Measurements from ENCODE around the gene DAB2. TPM values are rescaled to one million over a fixed set of nuclear protein-coding genes. Genes with fewer than 3 reads are reported as not detected.

DAB2 gene
- polyA plus RNA-seq, 1 donor from 2014 or later, result 0.63 TPM

DNA sequence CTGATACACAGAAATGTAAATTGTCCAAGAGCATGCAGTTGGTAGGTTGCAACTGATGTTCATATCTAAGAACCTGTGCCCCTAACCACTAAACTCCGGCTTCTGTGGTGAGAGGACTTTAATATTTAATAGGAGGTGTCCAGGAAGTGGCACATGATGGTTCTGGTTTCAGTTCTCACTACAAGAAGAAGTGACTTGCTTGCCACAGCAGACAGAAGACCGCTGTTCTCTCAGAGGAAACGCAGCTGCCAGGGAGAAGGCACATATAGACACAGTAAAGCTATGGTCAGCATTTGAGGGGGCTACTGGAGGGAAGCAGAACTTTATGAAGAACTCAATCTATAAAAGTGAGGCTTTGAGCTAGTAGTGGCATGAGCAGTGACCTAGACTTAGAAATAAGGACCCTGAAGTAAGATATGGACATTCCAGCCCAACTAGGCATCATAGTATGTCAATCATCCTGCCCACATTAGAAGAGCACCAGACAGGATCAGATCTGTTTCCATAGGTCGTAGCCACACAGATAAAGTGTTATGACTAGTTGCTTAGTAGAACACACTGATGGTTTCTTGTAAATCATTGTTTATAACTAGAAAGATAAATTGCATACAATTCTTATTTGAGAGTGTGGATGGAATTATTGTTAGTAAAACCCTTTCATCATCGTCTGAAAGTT, 36.4 kb upstream of the DAB2 start:
- no peaks in the 10 kb centered on the region for H3K9me2 ChIP-seq (ENCODE audit: insufficient read depth, low read length)
- no peaks in the 10 kb centered on the region for H3K9me3 ChIP-seq (ENCODE audit: low read length)
- no peaks in the 10 kb centered on the region for H3K79me2 ChIP-seq (replicated peaks; ENCODE audit: insufficient read depth, low read length)
- no peaks in the 10 kb centered on the region for H3F3A ChIP-seq (ENCODE audit: insufficient read depth, low read length, poor library complexity, severe bottlenecking)
- H4K20me1 ChIP-seq (ENCODE audit: insufficient read depth), result no peaks in the 10 kb centered on the region
- H3K4me3 ChIP-seq (ENCODE audit: low read length), result no peak overlapping the region
- no peak overlapping the region for H3K4me2 ChIP-seq (ENCODE audit: low read length)
- no peaks in the 10 kb centered on the region for H3K27me3 ChIP-seq (ENCODE audit: insufficient read depth, low read depth, low read length)
- H3K36me3 ChIP-seq (ENCODE audit: insufficient read depth, low read length), result no peaks in the 10 kb centered on the region
- TF ChIP-seq EZH2 (IDR thresholded peaks at IDR 0.05; ENCODE audit: borderline replicate concordance, insufficient read depth, low read length, poor library complexity, severe bottlenecking) (no peak), TAF1 (IDR thresholded peaks at IDR 0.05; ENCODE audit: low read depth) (no peak), POLR2AphosphoS5 (IDR thresholded peaks at IDR 0.05) (no peak), MXI1 (conservative IDR thresholded peaks at IDR 0.05; ENCODE audit: poor library complexity, severe bottlenecking) (no peak), RAD21 (conservative IDR thresholded peaks at IDR 0.05) (no peak), SMC3 (conservative IDR thresholded peaks at IDR 0.05; ENCODE audit: poor library complexity) (no peak), EP300 (conservative IDR thresholded peaks at IDR 0.05; ENCODE audit: poor library complexity, severe bottlenecking) (no peak)
- TF ChIP-seq, protein P1, sequence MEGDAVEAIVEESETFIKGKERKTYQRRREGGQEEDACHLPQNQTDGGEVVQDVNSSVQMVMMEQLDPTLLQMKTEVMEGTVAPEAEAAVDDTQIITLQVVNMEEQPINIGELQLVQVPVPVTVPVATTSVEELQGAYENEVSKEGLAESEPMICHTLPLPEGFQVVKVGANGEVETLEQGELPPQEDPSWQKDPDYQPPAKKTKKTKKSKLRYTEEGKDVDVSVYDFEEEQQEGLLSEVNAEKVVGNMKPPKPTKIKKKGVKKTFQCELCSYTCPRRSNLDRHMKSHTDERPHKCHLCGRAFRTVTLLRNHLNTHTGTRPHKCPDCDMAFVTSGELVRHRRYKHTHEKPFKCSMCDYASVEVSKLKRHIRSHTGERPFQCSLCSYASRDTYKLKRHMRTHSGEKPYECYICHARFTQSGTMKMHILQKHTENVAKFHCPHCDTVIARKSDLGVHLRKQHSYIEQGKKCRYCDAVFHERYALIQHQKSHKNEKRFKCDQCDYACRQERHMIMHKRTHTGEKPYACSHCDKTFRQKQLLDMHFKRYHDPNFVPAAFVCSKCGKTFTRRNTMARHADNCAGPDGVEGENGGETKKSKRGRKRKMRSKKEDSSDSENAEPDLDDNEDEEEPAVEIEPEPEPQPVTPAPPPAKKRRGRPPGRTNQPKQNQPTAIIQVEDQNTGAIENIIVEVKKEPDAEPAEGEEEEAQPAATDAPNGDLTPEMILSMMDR (IDR thresholded peaks at IDR 0.05; ENCODE audit: poor library complexity, severe bottlenecking), result no peak
- TF ChIP-seq, protein P2, sequence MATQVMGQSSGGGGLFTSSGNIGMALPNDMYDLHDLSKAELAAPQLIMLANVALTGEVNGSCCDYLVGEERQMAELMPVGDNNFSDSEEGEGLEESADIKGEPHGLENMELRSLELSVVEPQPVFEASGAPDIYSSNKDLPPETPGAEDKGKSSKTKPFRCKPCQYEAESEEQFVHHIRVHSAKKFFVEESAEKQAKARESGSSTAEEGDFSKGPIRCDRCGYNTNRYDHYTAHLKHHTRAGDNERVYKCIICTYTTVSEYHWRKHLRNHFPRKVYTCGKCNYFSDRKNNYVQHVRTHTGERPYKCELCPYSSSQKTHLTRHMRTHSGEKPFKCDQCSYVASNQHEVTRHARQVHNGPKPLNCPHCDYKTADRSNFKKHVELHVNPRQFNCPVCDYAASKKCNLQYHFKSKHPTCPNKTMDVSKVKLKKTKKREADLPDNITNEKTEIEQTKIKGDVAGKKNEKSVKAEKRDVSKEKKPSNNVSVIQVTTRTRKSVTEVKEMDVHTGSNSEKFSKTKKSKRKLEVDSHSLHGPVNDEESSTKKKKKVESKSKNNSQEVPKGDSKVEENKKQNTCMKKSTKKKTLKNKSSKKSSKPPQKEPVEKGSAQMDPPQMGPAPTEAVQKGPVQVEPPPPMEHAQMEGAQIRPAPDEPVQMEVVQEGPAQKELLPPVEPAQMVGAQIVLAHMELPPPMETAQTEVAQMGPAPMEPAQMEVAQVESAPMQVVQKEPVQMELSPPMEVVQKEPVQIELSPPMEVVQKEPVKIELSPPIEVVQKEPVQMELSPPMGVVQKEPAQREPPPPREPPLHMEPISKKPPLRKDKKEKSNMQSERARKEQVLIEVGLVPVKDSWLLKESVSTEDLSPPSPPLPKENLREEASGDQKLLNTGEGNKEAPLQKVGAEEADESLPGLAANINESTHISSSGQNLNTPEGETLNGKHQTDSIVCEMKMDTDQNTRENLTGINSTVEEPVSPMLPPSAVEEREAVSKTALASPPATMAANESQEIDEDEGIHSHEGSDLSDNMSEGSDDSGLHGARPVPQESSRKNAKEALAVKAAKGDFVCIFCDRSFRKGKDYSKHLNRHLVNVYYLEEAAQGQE (IDR thresholded peaks at IDR 0.05; ENCODE audit: borderline replicate concordance), result no peak
- no peak overlapping the region for H3K9ac ChIP-seq (ENCODE audit: low read length)
- no peak overlapping the region for H2AFZ ChIP-seq (ENCODE audit: low read depth, low read length)
- H3K27ac ChIP-seq (ENCODE audit: low read length), result no peak overlapping the region

DNA sequence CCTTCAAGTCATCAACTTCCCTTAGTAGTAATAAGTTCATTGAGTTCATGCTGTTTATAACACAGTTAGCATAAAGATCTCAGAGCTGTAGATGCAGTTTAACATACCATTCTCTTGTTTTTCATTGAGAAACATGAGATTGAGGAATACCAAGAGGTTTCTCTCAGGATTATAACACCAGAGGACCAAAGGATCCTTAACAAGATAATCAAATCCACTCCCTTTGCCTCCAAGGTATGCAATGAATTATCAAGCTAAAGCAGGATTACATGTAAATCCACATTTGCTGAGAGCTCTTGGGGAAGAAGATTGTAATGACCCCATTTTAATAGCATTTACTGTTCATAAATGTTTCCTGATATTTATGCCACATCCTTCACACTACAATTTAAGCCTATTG, 35.1 kb upstream of the DAB2 start:
- no peak overlapping the region for H3K27ac ChIP-seq (ENCODE audit: low read length)
- H3K9me3 ChIP-seq (ENCODE audit: low read length), result no peaks in the 10 kb centered on the region

More for the DNA sequence above, 35.1 kb upstream of the DAB2 start:
- TF ChIP-seq, protein P1 (IDR thresholded peaks at IDR 0.05; ENCODE audit: poor library complexity, severe bottlenecking), result no peak
- H3K36me3 ChIP-seq (ENCODE audit: insufficient read depth, low read length), result no peaks in the 10 kb centered on the region
- H3F3A ChIP-seq (ENCODE audit: insufficient read depth, low read length, poor library complexity, severe bottlenecking), result no peaks in the 10 kb centered on the region
- H3K27me3 ChIP-seq (ENCODE audit: insufficient read depth, low read depth, low read length), result no peaks in the 10 kb centered on the region
- H3K9me2 ChIP-seq (ENCODE audit: insufficient read depth, low read length), result no peaks in the 10 kb centered on the region
- H3K9ac ChIP-seq (ENCODE audit: low read length), result no peak overlapping the region
- no peak overlapping the region for H3K4me3 ChIP-seq (ENCODE audit: low read length)
- H2AFZ ChIP-seq (ENCODE audit: low read depth, low read length), result no peak overlapping the region
- no peaks in the 10 kb centered on the region for H4K20me1 ChIP-seq (ENCODE audit: insufficient read depth)
- H3K79me2 ChIP-seq (replicated peaks; ENCODE audit: insufficient read depth, low read length), result no peaks in the 10 kb centered on the region
- H3K4me2 ChIP-seq (ENCODE audit: low read length), result no peak overlapping the region
